Endothelial cell (in vitro differentiated cells): ENCODE data around the gene IL6R. TPM values are rescaled to one million over a fixed set of nuclear protein-coding genes. Genes with fewer than 3 reads are reported as not detected.
"Not testable (repeated sequence)": the region's sequence is repeated elsewhere in the genome, so short reads cannot be mapped to it uniquely, and the experiment has no call there.

Source experiments
- DNase-seq: peaks from one replicate; pipeline ENCODE4 v3.0.0; 2021; ENCODE audit warnings: low spot score
- H3K27ac Mint-ChIP-seq: one replicate; pipeline ENCODE4 v1.8.0; 2021; ENCODE audit warnings: mixed read lengths, inconsistent platforms; ENCODE audit not compliant: unreplicated experiment
- H3K27me3 Mint-ChIP-seq: one replicate; pipeline ENCODE4 v1.8.0; 2021; ENCODE audit warnings: mild to moderate bottlenecking, moderate library complexity, mixed read lengths, inconsistent platforms; ENCODE audit not compliant: unreplicated experiment
- H3K36me3 Mint-ChIP-seq: one replicate; pipeline ENCODE4 v1.8.0; 2021; ENCODE audit warnings: mild to moderate bottlenecking, low read depth, mixed read lengths, inconsistent platforms; ENCODE audit not compliant: unreplicated experiment
- H3K4me1 Mint-ChIP-seq: one replicate; pipeline ENCODE4 v1.8.0; 2021; ENCODE audit warnings: mild to moderate bottlenecking, mixed read lengths, inconsistent platforms; ENCODE audit not compliant: unreplicated experiment
- H3K4me3 Mint-ChIP-seq: one replicate; pipeline ENCODE4 v1.8.0; 2021; ENCODE audit warnings: mild to moderate bottlenecking, mixed read lengths, inconsistent platforms; ENCODE audit not compliant: unreplicated experiment
- H3K9me3 Mint-ChIP-seq: one replicate; pipeline ENCODE4 v1.8.0; 2021; ENCODE audit warnings: mixed read lengths, inconsistent platforms; ENCODE audit not compliant: unreplicated experiment
- CTCF ChIP-seq: fragments of 200-600 bp; sonication (generic); IDR thresholded peaks from one replicate; pipeline ENCODE4 v1.5.0; 2021; ENCODE audit warnings: antibody characterized with exemption; ENCODE audit not compliant: unreplicated experiment
- long read RNA-seq: library from polyadenylated mRNA; unstranded; transcript quantifications from one replicate; pipeline ENCODE4 v2.0.0, GENCODE V29; 2020; ENCODE audit not compliant: unreplicated experiment
- total RNA-seq: library from RNA; stranded (reverse); fragmentation: NEBNext Ultra II Directional; extraction: Animal tissue kit (Norgen Biotek cat#: 25700); gene quantifications from one replicate; pipeline ENCODE4 v1.2.1, GENCODE V29; 2021; ENCODE audit not compliant: unreplicated experiment

IL6R gene
- total RNA-seq: 1.0 TPM
- long read RNA-seq: 0 reads

- H3K27ac Mint-ChIP-seq: peak within 1 kb of the TSS; percentile 57
- peaks cover 3% of the 10 kb centered on the region for H3K27me3 Mint-ChIP-seq
- no peaks in the 10 kb centered on the region for H3K36me3 Mint-ChIP-seq
- no peaks in the 10 kb centered on the region for H3K9me3 Mint-ChIP-seq
- TF ChIP-seq CTCF: no peak
- H3K4me1 Mint-ChIP-seq: peaks cover 11% of the 10 kb centered on the region
- DNase-seq: peak; percentile 65
- peak within 1 kb of the TSS; percentile 65 for H3K4me3 Mint-ChIP-seq
Measured at GRCh38 chr1:154404984-154405746, at the start of gene IL6R. Gene IL6R, plus strand, starts transcription at chr1:154405343. Its CDS starts 287 bp downstream, at chr1:154405630.

GRCh38 chr1:154358519-154358918 is 46.6 kb upstream of the IL6R start:
- Mint-ChIP-seq H3K27ac (no peak overlapping the region), H3K36me3 (no peaks in the 10 kb centered on the region), H3K27me3 (peaks cover 3% of the 10 kb centered on the region), H3K9me3 (no peaks in the 10 kb centered on the region), H3K4me3 (no peak overlapping the region), H3K4me1 (peaks cover 5% of the 10 kb centered on the region)
- no peak for TF ChIP-seq CTCF
- DNase-seq: no peak

- Mint-ChIP-seq H3K36me3 (no peaks in the 10 kb centered on the region), H3K4me1 (no peaks in the 10 kb centered on the region), H3K27ac (no peak overlapping the region), H3K4me3 (no peak overlapping the region), H3K27me3 (no peaks in the 10 kb centered on the region), H3K9me3 (no peaks in the 10 kb centered on the region)
- no peak for TF ChIP-seq CTCF
- no peak for DNase-seq
Measured at GRCh38 chr1:154360288-154360687, 44.9 kb upstream of the IL6R start.

- not testable (repeated sequence) for H3K36me3 Mint-ChIP-seq, H3K4me1 Mint-ChIP-seq, DNase-seq, H3K9me3 Mint-ChIP-seq, H3K27me3 Mint-ChIP-seq, H3K27ac Mint-ChIP-seq, H3K4me3 Mint-ChIP-seq
Measured at GRCh38 chr1:154360881-154361280, 44.3 kb upstream of the IL6R start.

GRCh38 chr1:154361357-154361756 is 43.8 kb upstream of the IL6R start:
- Mint-ChIP-seq H3K4me3 (no peak overlapping the region), H3K36me3 (no peaks in the 10 kb centered on the region), H3K27ac (no peak overlapping the region), H3K9me3 (no peaks in the 10 kb centered on the region), H3K27me3 (no peaks in the 10 kb centered on the region), H3K4me1 (no peaks in the 10 kb centered on the region)
- no peak for DNase-seq
- TF ChIP-seq CTCF: no peak
